ENCODE results near the gene LMAN1L. TPM values are rescaled to one million over a fixed set of nuclear protein-coding genes. Genes with fewer than 3 reads are reported as not detected.

The LMAN1L gene
- total RNA-seq, 1 donor from 2014 or later = not detected

GRCh38 chr15:74870436-74871215, 58.0 kb downstream of the LMAN1L start:
- Histone ChIP-seq H3K27ac (peak overlapping the region; percentile 15), H3K36me3 (no peaks in the 10 kb centered on the region), H3K4me1 (peaks cover 70% of the 10 kb centered on the region), H3K9me3 (no peaks in the 10 kb centered on the region), H3K27me3 (no peaks in the 10 kb centered on the region), H3K4me3 (no peak overlapping the region)
- intact Hi-C loops (cut with DNase I) = no loop called here
- no peak for DNase-seq (ENCODE audit: extremely low spot score in 2 of 2)
- TF ChIP-seq POLR2AphosphoS5 (IDR thresholded peaks at IDR 0.05; ENCODE audit: insufficient read depth in 1 of 2, low read depth in 1 of 2) (no peak), POLR2A (IDR thresholded peaks at IDR 0.05) (no peak)
- TF ChIP-seq, protein P1, sequence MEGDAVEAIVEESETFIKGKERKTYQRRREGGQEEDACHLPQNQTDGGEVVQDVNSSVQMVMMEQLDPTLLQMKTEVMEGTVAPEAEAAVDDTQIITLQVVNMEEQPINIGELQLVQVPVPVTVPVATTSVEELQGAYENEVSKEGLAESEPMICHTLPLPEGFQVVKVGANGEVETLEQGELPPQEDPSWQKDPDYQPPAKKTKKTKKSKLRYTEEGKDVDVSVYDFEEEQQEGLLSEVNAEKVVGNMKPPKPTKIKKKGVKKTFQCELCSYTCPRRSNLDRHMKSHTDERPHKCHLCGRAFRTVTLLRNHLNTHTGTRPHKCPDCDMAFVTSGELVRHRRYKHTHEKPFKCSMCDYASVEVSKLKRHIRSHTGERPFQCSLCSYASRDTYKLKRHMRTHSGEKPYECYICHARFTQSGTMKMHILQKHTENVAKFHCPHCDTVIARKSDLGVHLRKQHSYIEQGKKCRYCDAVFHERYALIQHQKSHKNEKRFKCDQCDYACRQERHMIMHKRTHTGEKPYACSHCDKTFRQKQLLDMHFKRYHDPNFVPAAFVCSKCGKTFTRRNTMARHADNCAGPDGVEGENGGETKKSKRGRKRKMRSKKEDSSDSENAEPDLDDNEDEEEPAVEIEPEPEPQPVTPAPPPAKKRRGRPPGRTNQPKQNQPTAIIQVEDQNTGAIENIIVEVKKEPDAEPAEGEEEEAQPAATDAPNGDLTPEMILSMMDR (IDR thresholded peaks at IDR 0.05) = no peak

DNA sequence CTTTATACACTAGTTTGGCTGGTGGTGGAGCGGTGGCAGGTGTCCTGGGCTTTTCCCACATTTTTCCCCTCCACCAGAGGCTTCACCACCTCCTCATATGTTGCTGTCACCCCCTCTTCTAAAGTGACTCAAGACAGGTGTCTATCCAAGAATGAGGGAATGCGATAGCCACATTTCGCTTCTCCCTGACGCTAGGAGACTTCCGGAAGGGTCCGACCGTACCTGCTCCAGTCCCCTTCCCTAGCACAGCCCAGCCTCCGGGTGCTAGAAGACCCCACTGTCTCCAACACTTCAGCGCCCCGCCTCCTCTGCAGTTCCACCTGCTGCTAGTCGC, 60.0 kb downstream of the LMAN1L start:
- Histone ChIP-seq H3K36me3 (no peaks in the 10 kb centered on the region), H3K4me3 (peak overlapping the region; percentile 54 to 69), H3K27ac (peak overlapping the region; percentile 84), H3K27me3 (no peaks in the 10 kb centered on the region), H3K4me1 (peaks cover 50% of the 10 kb centered on the region), H3K9me3 (no peaks in the 10 kb centered on the region)
- intact Hi-C loops (cut with DNase I) = no loop called here
- DNase-seq (ENCODE audit: extremely low spot score in 2 of 2) = no peak
- TF ChIP-seq, protein P1 (IDR thresholded peaks at IDR 0.05) = no peak
- TF ChIP-seq POLR2AphosphoS5 (IDR thresholded peaks at IDR 0.05; ENCODE audit: insufficient read depth in 1 of 2, low read depth in 1 of 2) = no peak
- no peak for TF ChIP-seq POLR2A (IDR thresholded peaks at IDR 0.05)

- Histone ChIP-seq H3K27me3 (no peaks in the 10 kb centered on the region), H3K27ac (peak within 1 kb of the TSS; percentile 84), H3K36me3 (no peaks in the 10 kb centered on the region), H3K4me3 (peak within 1 kb of the TSS; percentile 54 to 69), H3K9me3 (no peaks in the 10 kb centered on the region), H3K4me1 (peaks cover 45% of the 10 kb centered on the region)
- TF ChIP-seq POLR2AphosphoS5 (IDR thresholded peaks at IDR 0.05; ENCODE audit: insufficient read depth in 1 of 2, low read depth in 1 of 2) (peak; percentile 75 to 95), POLR2A (IDR thresholded peaks at IDR 0.05) (peak in 1 of 2 donors; percentile 28)
- TF ChIP-seq, protein P1 (IDR thresholded peaks at IDR 0.05) = no peak
- intact Hi-C loops (cut with DNase I) = no loop called here
- DNase-seq (ENCODE audit: extremely low spot score in 2 of 2) = peak in 1 of 2 donors; percentile 95
These were observed 60.6 kb downstream of the LMAN1L start, which contains the start of gene SCAMP2 for GRCh38 chr15:74873036-74873755. Gene SCAMP2 (minus strand): TSS chr15:74873365. CDS start chr15:74873255, 110 bp downstream.

DNA sequence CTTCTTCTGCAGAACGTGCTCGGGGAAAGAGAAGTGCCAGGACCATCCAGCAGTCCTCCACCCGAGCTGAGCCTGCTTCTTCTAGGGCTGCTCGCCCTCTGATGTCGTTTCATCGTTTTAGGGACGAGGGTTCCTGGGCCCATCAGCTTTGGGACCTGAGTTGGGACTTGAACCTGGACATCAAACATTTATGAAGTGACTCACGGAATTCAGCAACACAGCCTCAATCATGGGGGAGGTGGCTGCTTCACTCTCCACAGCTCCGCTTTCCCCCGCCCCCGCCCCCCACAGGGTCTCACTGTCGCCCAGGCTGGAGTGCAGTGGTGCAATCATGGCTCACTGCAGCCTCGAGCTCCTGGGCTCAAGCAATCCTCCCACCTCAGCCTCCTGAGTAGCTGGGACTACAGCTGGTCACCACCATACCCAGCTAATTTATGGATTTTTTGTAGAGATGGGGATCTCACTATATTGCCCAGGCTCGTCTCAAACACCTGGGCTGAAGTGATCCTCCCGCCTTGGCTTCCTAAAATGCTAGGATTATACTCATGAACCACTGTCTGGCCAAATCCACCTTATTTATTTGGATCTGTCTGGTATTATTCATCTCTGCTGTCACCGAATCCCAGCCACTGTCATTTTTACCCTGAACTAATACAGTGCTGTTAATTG, 61.3 kb downstream of the LMAN1L start:
- intact Hi-C loops (cut with DNase I) = no loop called here

More for the DNA sequence above, 61.3 kb downstream of the LMAN1L start:
- Histone ChIP-seq H3K27ac (peak overlapping the region; percentile 84), H3K4me3 (peak overlapping the region; percentile 54 to 69), H3K36me3 (no peaks in the 10 kb centered on the region), H3K27me3 (no peaks in the 10 kb centered on the region), H3K4me1 (peaks cover 38% of the 10 kb centered on the region), H3K9me3 (no peaks in the 10 kb centered on the region)
- no peak for DNase-seq (ENCODE audit: extremely low spot score in 2 of 2)
- TF ChIP-seq POLR2AphosphoS5 (IDR thresholded peaks at IDR 0.05; ENCODE audit: insufficient read depth in 1 of 2, low read depth in 1 of 2) (no peak), POLR2A (IDR thresholded peaks at IDR 0.05) (no peak)
- TF ChIP-seq, protein P1 (IDR thresholded peaks at IDR 0.05) = no peak

Small RNA genes lying within 50 kb of the gene (microRNA-seq; reads per million reads assigned to microRNA genes)
- gene MIR4513 (ENCODE audit: borderline number of aligned reads, borderline replicate concordance) (not detected), gene MIR6882 (ENCODE audit: borderline number of aligned reads, borderline replicate concordance) (not detected)

Small RNA genes lying within 50 kb of the gene (small RNA-seq; reads per million reads assigned to genes)
- gene CPLX3 = not detected
- gene MIR4513 = not detected
- not detected for gene MIR6882

Other genes starting within 250 kb of the LMAN1L start
- 89.1 TPM for gene CLK3, start 197.0 kb upstream of the LMAN1L start, total RNA-seq
- gene EDC3, start 116.8 kb upstream of the LMAN1L start, total RNA-seq = 23.8 TPM
- 1.5 TPM for gene CYP1A1, start 87.3 kb upstream of the LMAN1L start, total RNA-seq
- gene CYP1A2, start 64.0 kb upstream of the LMAN1L start, total RNA-seq = not detected
- gene CSK, start 30.8 kb upstream of the LMAN1L start, total RNA-seq = 26.3 TPM
- not detected for gene CPLX3, start 13.8 kb downstream of the LMAN1L start, total RNA-seq
- gene ULK3, start 30.3 kb downstream of the LMAN1L start, total RNA-seq = 75.9 TPM
- 56.7 TPM for gene SCAMP2, start 60.5 kb downstream of the LMAN1L start, total RNA-seq
- 43.2 TPM for gene MPI, start 77.2 kb downstream of the LMAN1L start, total RNA-seq
- 51.6 TPM for gene FAM219B, start 94.0 kb downstream of the LMAN1L start, total RNA-seq
- gene COX5A, start 125.2 kb downstream of the LMAN1L start, total RNA-seq = 123 TPM
- gene RPP25, start 143.9 kb downstream of the LMAN1L start, total RNA-seq = 11.3 TPM
- 6.6 TPM for gene SCAMP5, start 182.7 kb downstream of the LMAN1L start, total RNA-seq
- gene PPCDC, start 210.8 kb downstream of the LMAN1L start, total RNA-seq = 23.8 TPM

Data from vagina (tissue), 2 donors.